LHCN-M2 (cell line): ENCODE measurements around the gene DBF4B. TPM values are rescaled to one million over a fixed set of nuclear protein-coding genes. Genes with fewer than 3 reads are reported as not detected.
"Not testable (repeated sequence)": the region's sequence is repeated elsewhere in the genome, so short reads cannot be mapped to it uniquely, and the experiment has no call there.

Source experiments
- DNase-seq: peaks from one replicate; pipeline ENCODE4 v3.0.0-alpha.2; 2012; ENCODE audit warnings: low read depth
- polyA plus RNA-seq: library from polyadenylated mRNA; unstranded; fragments of >200 nt; gene quantifications from one replicate; pipeline ENCODE4 v1.2.1, GENCODE V29; 2012; ENCODE audit warnings: missing spikeins
- total RNA-seq: library from RNA; depleted of rRNA; stranded (reverse); fragments of >200 nt; gene quantifications from 2 replicates; pipeline ENCODE4 v1.2.3, GENCODE V29; 2014; rRNA removed

DBF4B gene
- total RNA-seq = 14.4 and 14.5 TPM in 2 replicates
- 8.1 TPM for polyA plus RNA-seq

- peak; percentile 93 for DNase-seq
Observed at GRCh38 chr17:44708401-44709263, at the start of gene DBF4B. Gene DBF4B, plus strand, starts transcription at chr17:44708665. Its CDS starts 156 bp downstream, at chr17:44708821.

- no peak for DNase-seq
Observed at GRCh38 chr17:44661835-44662234, 46.6 kb upstream of the DBF4B start.

- DNase-seq = no peak
Observed at GRCh38 chr17:44663095-44663494, 45.4 kb upstream of the DBF4B start.

- no peak for DNase-seq
Observed at GRCh38 chr17:44664867-44665266, 43.6 kb upstream of the DBF4B start.

GRCh38 chr17:44666006-44666405 lies 42.5 kb upstream of the DBF4B start:
- DNase-seq = no peak

- DNase-seq = peak; percentile 24
Observed at GRCh38 chr17:44672479-44673093, 35.9 kb upstream of the DBF4B start.

- no peak for DNase-seq
Observed at GRCh38 chr17:44673893-44674292, 34.6 kb upstream of the DBF4B start.

- DNase-seq = peak; percentile 29
Observed at GRCh38 chr17:44677136-44677535, 31.3 kb upstream of the DBF4B start.

GRCh38 chr17:44683303-44683702 lies 25.2 kb upstream of the DBF4B start:
- DNase-seq = not testable (repeated sequence)

GRCh38 chr17:44687756-44688155 lies 20.7 kb upstream of the DBF4B start:
- DNase-seq = peak; percentile 35

- no peak for DNase-seq
Observed at GRCh38 chr17:44688200-44688599, 20.3 kb upstream of the DBF4B start.

- no peak for DNase-seq
Observed at GRCh38 chr17:44688675-44689476, 19.6 kb upstream of the DBF4B start.

GRCh38 chr17:44689477-44690217 lies 18.8 kb upstream of the DBF4B start, which contains the start of gene CCDC43:
Gene CCDC43, minus strand, starts transcription at chr17:44689776. Its CDS starts 23 bp downstream, at chr17:44689753.
- peak; percentile 96 for DNase-seq

- peak; percentile 32 for DNase-seq
Observed at GRCh38 chr17:44690746-44691306, 17.6 kb upstream of the DBF4B start.

GRCh38 chr17:44693609-44694008 lies 14.9 kb upstream of the DBF4B start:
- no peak for DNase-seq

GRCh38 chr17:44700288-44700687 lies 8.2 kb upstream of the DBF4B start:
- not testable (repeated sequence) for DNase-seq

GRCh38 chr17:44707755-44708400 lies 587 bp upstream of the DBF4B start:
- no peak for DNase-seq

GRCh38 chr17:44719444-44719843 lies 11.0 kb downstream of the DBF4B start:
- DNase-seq = no peak

- no peak for DNase-seq
Observed at GRCh38 chr17:44722254-44722653, 13.8 kb downstream of the DBF4B start.

- DNase-seq = not testable (repeated sequence)
Observed at GRCh38 chr17:44726121-44726520, 17.7 kb downstream of the DBF4B start.
